ENCODE measurements around the gene LYZL4. TPM values are rescaled to one million over a fixed set of nuclear protein-coding genes. Genes with fewer than 3 reads are reported as not detected.

LYZL4 gene
- total and polyA plus RNA-seq, 2 of the 4 experiments (the other 2 are of a cell fraction), result not detected

DNA sequence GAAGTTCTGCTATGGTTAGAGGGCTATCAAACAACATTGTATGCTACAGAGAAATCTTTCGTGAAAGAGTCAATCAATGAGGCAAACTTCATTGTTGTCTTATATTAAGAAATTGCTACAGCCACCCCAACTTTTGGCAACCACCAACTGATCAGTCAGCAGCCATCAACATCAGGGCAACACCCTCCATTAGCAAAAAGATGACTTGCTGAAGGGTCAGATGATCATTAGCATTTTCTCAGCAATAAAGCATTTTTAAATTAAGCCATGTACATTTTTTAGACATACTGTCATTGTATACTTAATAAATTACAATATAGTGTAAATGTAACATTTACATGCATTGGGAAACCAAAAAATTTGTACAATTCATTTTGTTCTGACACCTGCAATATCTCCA, 53.1 kb downstream of the LYZL4 start:
- Histone ChIP-seq H3K4me1 (ENCODE audit: control insufficient read depth, insufficient read depth, low read length) (no peaks in the 10 kb centered on the region), H4K91ac (ENCODE audit: insufficient read depth, low read depth, low read length) (no peak overlapping the region), H2BK5ac (ENCODE audit: low read depth, low read length, poor library complexity, severe bottlenecking) (no peak overlapping the region), H4K5ac (ENCODE audit: low read depth, low read length) (no peak overlapping the region), H2BK120ac (ENCODE audit: low read depth, low read length) (no peak overlapping the region), H3K9ac (ENCODE audit: low read depth, low read length) (no peak overlapping the region), H2BK20ac (ENCODE audit: low read depth, low read length) (no peak overlapping the region), H3K9me3 (ENCODE audit: control insufficient read depth, insufficient read depth, low read length) (no peaks in the 10 kb centered on the region), H3K36me3 (ENCODE audit: control insufficient read depth, insufficient read depth, low read length) (no peaks in the 10 kb centered on the region), H2BK15ac (ENCODE audit: low read depth, low read length) (no peak overlapping the region), H3K27me3 (ENCODE audit: control insufficient read depth, insufficient read depth, low read length) (peaks cover 2% of the 10 kb centered on the region; the same call in 1 of the 2 replicates), H2AK5ac (ENCODE audit: low read depth, low read length) (no peak overlapping the region), H4K20me1 (ENCODE audit: insufficient read depth, low read length) (no peaks in the 10 kb centered on the region), H3K4me3 (ENCODE audit: insufficient read depth, low read depth, low read length) (no peak overlapping the region), H3K4ac (ENCODE audit: low read depth, low read length) (no peak overlapping the region), H3K79me1 (ENCODE audit: low read depth in 1 of 2, low read length in 2 of 2) (no peaks in the 10 kb centered on the region), H3K27ac (ENCODE audit: insufficient read depth, low read length) (no peak overlapping the region), H4K8ac (ENCODE audit: low read depth in 2 of 2, low read length in 2 of 2) (no peak overlapping the region), H3K23ac (ENCODE audit: low read depth, low read length) (no peak overlapping the region), H3K56ac (ENCODE audit: extremely low read depth, insufficient read depth, low read length) (no peak overlapping the region), H2AK9ac (replicated peaks; ENCODE audit: low read depth, low read length, poor library complexity) (no peak overlapping the region), H3K9me1 (ENCODE audit: insufficient read depth, low read length) (no peaks in the 10 kb centered on the region), H3K18ac (ENCODE audit: low read depth, low read length) (no peak overlapping the region), H3K4me2 (ENCODE audit: low read depth, low read length) (no peak overlapping the region), H2AFZ (replicated peaks; ENCODE audit: low read length, poor library complexity) (no peak overlapping the region), H3K14ac (replicated peaks; ENCODE audit: low read depth, low read length) (no peak overlapping the region)
- WGBS, 2 experiments (ENCODE audit: extremely low coverage in 2 of 2, insufficient read length in 1 of 2), result no CpG with 5 or more reads among the region's 1 CpG
- dilution Hi-C loops (cut with HindIII; ENCODE audit: low sequenced_read_pairs, unreplicated experiment) (no loop called here), intact Hi-C loops (cut with micrococcal nuclease) (no loop called here), in situ Hi-C loops (cut with MboI; ENCODE audit: low sequenced_read_pairs) (no loop called here)
- POLR2A ChIA-PET (ENCODE audit: unreplicated experiment), result no interaction called here
- TF ChIP-seq, protein P1, sequence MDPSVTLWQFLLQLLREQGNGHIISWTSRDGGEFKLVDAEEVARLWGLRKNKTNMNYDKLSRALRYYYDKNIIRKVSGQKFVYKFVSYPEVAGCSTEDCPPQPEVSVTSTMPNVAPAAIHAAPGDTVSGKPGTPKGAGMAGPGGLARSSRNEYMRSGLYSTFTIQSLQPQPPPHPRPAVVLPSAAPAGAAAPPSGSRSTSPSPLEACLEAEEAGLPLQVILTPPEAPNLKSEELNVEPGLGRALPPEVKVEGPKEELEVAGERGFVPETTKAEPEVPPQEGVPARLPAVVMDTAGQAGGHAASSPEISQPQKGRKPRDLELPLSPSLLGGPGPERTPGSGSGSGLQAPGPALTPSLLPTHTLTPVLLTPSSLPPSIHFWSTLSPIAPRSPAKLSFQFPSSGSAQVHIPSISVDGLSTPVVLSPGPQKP (IDR thresholded peaks at IDR 0.05; ENCODE audit: borderline replicate concordance, low read depth, low read length), result no peak
- no peak for TF ChIP-seq RCOR1 (IDR thresholded peaks at IDR 0.05; ENCODE audit: insufficient replicate concordance, low read length)
- no peak for TF ChIP-seq SMC3 (IDR thresholded peaks at IDR 0.05; ENCODE audit: low read depth, low read length)
- no peak for TF ChIP-seq NFE2L2 (IDR thresholded peaks at IDR 0.05; ENCODE audit: low read depth, low read length)
- no peak for TF ChIP-seq MXI1 (IDR thresholded peaks at IDR 0.05; ENCODE audit: borderline replicate concordance, low read depth, low read length)
- TF ChIP-seq MAFK (IDR thresholded peaks at IDR 0.05; ENCODE audit: low read depth, low read length), result no peak
- no peak for TF ChIP-seq CEBPB (IDR thresholded peaks at IDR 0.05; ENCODE audit: low read depth, low read length)
- TF ChIP-seq MAZ (IDR thresholded peaks at IDR 0.05; ENCODE audit: borderline replicate concordance, low read depth, low read length), result no peak
- TF ChIP-seq, protein P2, sequence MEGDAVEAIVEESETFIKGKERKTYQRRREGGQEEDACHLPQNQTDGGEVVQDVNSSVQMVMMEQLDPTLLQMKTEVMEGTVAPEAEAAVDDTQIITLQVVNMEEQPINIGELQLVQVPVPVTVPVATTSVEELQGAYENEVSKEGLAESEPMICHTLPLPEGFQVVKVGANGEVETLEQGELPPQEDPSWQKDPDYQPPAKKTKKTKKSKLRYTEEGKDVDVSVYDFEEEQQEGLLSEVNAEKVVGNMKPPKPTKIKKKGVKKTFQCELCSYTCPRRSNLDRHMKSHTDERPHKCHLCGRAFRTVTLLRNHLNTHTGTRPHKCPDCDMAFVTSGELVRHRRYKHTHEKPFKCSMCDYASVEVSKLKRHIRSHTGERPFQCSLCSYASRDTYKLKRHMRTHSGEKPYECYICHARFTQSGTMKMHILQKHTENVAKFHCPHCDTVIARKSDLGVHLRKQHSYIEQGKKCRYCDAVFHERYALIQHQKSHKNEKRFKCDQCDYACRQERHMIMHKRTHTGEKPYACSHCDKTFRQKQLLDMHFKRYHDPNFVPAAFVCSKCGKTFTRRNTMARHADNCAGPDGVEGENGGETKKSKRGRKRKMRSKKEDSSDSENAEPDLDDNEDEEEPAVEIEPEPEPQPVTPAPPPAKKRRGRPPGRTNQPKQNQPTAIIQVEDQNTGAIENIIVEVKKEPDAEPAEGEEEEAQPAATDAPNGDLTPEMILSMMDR (conservative IDR thresholded peaks at IDR 0.05; ENCODE audit: low read depth, low read length), result no peak
- no peak for TF ChIP-seq CHD1 (IDR thresholded peaks at IDR 0.05; ENCODE audit: low read depth, low read length)
- no peak for TF ChIP-seq RFX5 (IDR thresholded peaks at IDR 0.05; ENCODE audit: low read depth, low read length)
- no TSS peak for BruUV-seq (replicated peaks)
- CTCF ChIA-PET, result no interaction called here
- DNase-seq (no peak), ATAC-seq (ENCODE audit: low read depth) (no peak)

Measured in IMR-90 (cell line).